Uterus (tissue), 2 donors: ENCODE results near the gene YARS2.

Experiments
- CTCF ChIP-seq, 4 experiments: fragments of 200-600 bp in 2 of 4; fragments of 450-650 bp in 2 of 4; sonication (generic) in 2 of 4; IDR thresholded peaks; one replicate each; pipeline ENCODE4 v1.5.1; 2016 to 2019; ENCODE audit warnings: antibody characterized with exemption in 4 of 4, mild to moderate bottlenecking in 2 of 4, moderate library complexity in 1 of 4
- POLR2A ChIP-seq, 2 donors: fragments of 450-650 bp; IDR thresholded peaks; one replicate each; pipeline ENCODE4 v1.6.1; 2016; ENCODE audit warnings: antibody characterized with exemption in 2 of 2, mild to moderate bottlenecking in 1 of 2, moderate library complexity in 1 of 2

- TF ChIP-seq CTCF (IDR thresholded peaks at IDR 0.05) (no peak), POLR2A (IDR thresholded peaks at IDR 0.05) (no peak)
These were observed 27.3 kb upstream of the YARS2 start for GRCh38 chr12:32783029-32783428.
